ENCODE data around the gene MRLN. TPM values are rescaled to one million over a fixed set of nuclear protein-coding genes. Genes with fewer than 3 reads are reported as not detected.

Gene MRLN
- total and polyA plus RNA-seq, 2 of the 4 experiments (the other 2 are of a cell fraction): not detected

DNA sequence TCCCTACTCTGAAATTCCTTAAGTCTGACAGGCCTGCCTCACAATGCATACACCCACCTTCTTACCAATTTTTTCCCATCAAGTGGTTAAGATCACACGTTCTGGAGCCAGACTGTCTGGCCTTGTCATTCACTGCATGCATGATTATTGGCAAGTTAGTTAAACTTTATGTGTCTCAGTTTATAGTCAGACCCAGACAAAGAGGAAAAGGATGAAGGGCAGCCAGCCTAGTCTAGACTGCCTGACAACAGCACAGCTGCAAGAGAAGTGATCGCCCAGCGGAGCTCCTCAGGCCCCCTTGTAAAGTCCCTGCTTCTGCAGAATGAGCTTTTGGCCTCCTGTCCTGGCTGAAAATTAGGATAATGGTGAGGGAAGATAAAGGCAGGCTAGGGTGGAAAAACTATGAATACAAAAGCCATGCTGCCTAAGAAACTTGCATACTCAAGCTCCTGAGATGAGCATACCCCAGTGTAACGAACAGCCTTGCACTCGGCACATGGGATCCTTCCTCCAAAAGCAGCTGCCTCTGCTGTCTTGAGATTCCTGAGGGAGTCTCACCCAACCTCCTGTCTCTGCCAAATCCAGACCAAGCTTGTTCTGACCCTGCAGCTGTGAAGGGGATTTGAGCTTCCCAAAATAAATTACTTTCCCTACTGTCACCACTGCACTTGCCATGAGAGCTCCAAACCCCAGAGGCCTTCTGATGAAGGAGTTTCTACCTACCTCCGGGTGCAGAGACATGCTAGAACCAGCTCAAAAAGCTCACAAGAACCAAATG, 26.7 kb upstream of the MRLN start:
- Histone ChIP-seq H3K4me3 (ENCODE audit: insufficient read depth, low read depth, low read length) (no peak overlapping the region), H4K5ac (ENCODE audit: low read depth, low read length) (no peak overlapping the region), H3K4ac (ENCODE audit: low read depth, low read length) (no peak overlapping the region), H3K27ac (ENCODE audit: insufficient read depth, low read length) (no peak overlapping the region), H4K20me1 (ENCODE audit: insufficient read depth, low read length) (no peaks in the 10 kb centered on the region), H4K91ac (ENCODE audit: insufficient read depth, low read depth, low read length) (no peak overlapping the region), H3K27me3 (ENCODE audit: control insufficient read depth, insufficient read depth, low read length) (no peaks in the 10 kb centered on the region), H3K18ac (ENCODE audit: low read depth, low read length) (no peak overlapping the region), H3K36me3 (ENCODE audit: control insufficient read depth, insufficient read depth, low read length) (no peaks in the 10 kb centered on the region), H3K4me2 (ENCODE audit: low read depth, low read length) (no peak overlapping the region), H2BK120ac (ENCODE audit: low read depth, low read length) (no peak overlapping the region), H3K9me1 (ENCODE audit: insufficient read depth, low read length) (no peaks in the 10 kb centered on the region; the same call in 1 of the 2 replicates), H4K8ac (ENCODE audit: low read depth in 2 of 2, low read length in 2 of 2) (no peak overlapping the region), H2AK9ac (replicated peaks; ENCODE audit: low read depth, low read length, poor library complexity) (no peak overlapping the region), H3K79me1 (ENCODE audit: low read depth in 1 of 2, low read length in 2 of 2) (no peaks in the 10 kb centered on the region), H2BK20ac (ENCODE audit: low read depth, low read length) (no peak overlapping the region), H2BK5ac (ENCODE audit: low read depth, low read length, poor library complexity, severe bottlenecking) (no peak overlapping the region), H3K23ac (ENCODE audit: low read depth, low read length) (no peak overlapping the region), H3K14ac (replicated peaks; ENCODE audit: low read depth, low read length) (no peak overlapping the region), H2AFZ (replicated peaks; ENCODE audit: low read length, poor library complexity) (no peak overlapping the region), H2BK15ac (ENCODE audit: low read depth, low read length) (no peak overlapping the region), H2AK5ac (ENCODE audit: low read depth, low read length) (no peak overlapping the region), H3K56ac (ENCODE audit: extremely low read depth, insufficient read depth, low read length) (no peak overlapping the region), H3K9ac (ENCODE audit: low read depth, low read length) (no peak overlapping the region), H3K4me1 (ENCODE audit: control insufficient read depth, insufficient read depth, low read length) (no peaks in the 10 kb centered on the region), H3K9me3 (ENCODE audit: control insufficient read depth, insufficient read depth, low read length) (no peaks in the 10 kb centered on the region)
- ChIA-PET CTCF (interaction anchor here (0.6 kb wide), 3 partner anchors 31 to 120 kb away, joined by 3 to 4 read pairs (median 3); no protein-coding TSS in a partner anchor), POLR2A (ENCODE audit: unreplicated experiment) (no interaction called here)
- WGBS, 2 experiments (ENCODE audit: extremely low coverage in 2 of 2, insufficient read length in 1 of 2): no CpG with 5 or more reads among the region's 6 CpGs
- BruUV-seq (replicated peaks): no TSS peak
- in situ Hi-C loops (cut with MboI; ENCODE audit: low sequenced_read_pairs) (no loop called here), dilution Hi-C loops (cut with HindIII; ENCODE audit: low sequenced_read_pairs, unreplicated experiment) (no loop called here), intact Hi-C loops (cut with micrococcal nuclease) (no loop called here)
- TF ChIP-seq NFE2L2 (IDR thresholded peaks at IDR 0.05; ENCODE audit: low read depth, low read length): no peak
- TF ChIP-seq RCOR1 (IDR thresholded peaks at IDR 0.05; ENCODE audit: insufficient replicate concordance, low read length): no peak
- TF ChIP-seq CHD1 (IDR thresholded peaks at IDR 0.05; ENCODE audit: low read depth, low read length): no peak
- no peak for TF ChIP-seq BHLHE40 (IDR thresholded peaks at IDR 0.05; ENCODE audit: low read depth, low read length)
- TF ChIP-seq RAD21 (IDR thresholded peaks at IDR 0.05; ENCODE audit: low read length): no peak
- no peak for ATAC-seq (ENCODE audit: low read depth)
- DNase-seq: no peak
